ENCODE measurements around the gene SCYGR7. TPM values are rescaled to one million over a fixed set of nuclear protein-coding genes. Genes with fewer than 3 reads are reported as not detected.
A peak's percentile ranks its signal among the peaks of the same experiment; 100 is the strongest.
"Not testable (repeated sequence)": the region's sequence is repeated elsewhere in the genome, so short reads cannot be mapped to it uniquely, and the experiment has no call there.

SCYGR7 gene
- total RNA-seq, 1 donor: not detected

DNA sequence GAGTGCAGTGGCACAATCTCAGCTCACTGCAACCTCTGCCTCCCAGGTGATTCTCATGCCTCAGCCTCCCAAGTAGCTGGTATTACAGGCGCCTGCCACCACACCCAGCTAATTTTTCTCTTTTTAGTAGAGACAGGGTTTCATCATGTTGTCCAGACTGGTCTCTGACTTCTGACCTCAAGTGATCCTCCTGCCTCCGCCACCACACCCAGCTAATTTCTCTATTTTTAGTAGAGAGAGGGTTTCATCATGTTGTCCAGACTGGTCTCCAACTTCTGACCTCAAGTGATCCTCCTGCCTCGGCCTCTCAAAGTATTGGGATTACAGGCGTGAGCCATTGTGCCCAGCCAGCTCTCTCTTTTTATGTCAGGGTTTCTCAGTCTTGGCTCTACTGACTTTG lies 28.1 kb downstream of the SCYGR7 start:
- DNase-seq (ENCODE audit: low read depth in 2 of 3, low spot score in 2 of 3): not testable (repeated sequence)

DNA sequence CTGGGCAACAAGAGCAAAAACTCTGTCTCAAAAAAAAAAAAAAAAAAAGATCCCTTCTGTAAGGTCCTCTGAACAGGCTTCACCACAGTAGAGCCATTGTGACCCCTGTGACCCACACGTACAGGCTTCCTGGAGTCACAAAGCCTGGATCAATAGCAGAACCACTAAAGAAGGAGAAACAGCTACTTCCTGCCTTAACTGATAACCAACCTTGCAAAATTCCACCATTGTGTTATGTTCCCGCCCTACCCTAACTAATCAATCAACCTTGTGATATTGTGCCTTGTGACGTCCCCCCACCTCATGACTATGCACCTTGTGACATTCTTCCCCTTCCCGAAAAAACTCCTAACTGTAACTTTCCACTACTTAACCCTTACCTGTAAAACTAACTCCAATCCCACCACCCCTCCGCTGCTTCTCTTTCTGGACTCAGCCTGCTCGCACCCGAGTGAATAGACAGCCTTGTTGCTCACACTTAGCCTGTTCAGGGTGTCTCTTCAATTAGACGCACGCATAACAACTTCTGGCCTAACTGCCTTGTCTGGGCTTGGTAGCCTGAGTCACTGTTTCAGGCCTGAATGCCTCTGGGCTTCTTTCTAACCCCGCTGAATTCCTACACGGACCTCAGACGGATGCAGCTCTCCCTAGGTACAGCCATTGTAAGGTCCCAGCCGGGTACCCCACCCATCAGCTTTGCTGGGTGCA lies 31.4 kb downstream of the SCYGR7 start:
- peak in 1 of 3 donors; percentile 3 for DNase-seq (ENCODE audit: low read depth in 2 of 3, low spot score in 2 of 3)

DNA sequence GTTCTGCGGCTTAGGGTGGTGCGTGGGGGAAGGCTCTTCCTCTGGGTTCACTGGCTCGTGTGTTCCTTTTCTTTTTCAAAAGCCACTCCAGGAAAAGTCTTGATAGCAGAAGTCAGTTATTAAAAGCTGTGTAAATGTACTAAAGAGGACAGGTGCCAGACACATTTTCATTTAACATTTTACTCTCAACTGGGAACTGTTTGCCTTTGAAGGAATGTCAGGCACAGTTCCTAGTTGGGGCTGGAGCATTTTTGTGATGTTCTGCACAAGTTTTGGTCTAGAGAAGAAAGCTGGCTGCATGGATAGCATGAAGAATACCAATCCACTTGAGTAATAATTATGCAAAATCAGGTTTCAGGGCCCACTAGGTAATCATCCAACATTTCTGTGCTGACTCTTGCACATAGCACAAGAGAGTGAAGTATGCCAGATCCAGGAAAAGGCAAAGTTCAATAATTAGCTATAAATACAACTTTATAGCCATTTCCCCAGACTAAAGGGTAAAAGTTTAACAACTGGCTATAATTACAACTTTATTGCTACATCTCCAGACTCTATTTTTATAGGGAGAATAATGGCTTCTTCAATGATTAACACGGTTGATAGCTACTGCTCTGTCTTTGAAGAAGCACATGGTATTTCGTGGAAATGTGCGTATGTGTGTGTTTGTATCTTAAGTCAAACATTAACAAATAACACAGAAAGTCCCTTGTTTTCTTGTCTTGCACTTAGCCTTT lies 33.8 kb downstream of the SCYGR7 start:
- DNase-seq (ENCODE audit: low read depth in 2 of 3, low spot score in 2 of 3): no peak

DNA sequence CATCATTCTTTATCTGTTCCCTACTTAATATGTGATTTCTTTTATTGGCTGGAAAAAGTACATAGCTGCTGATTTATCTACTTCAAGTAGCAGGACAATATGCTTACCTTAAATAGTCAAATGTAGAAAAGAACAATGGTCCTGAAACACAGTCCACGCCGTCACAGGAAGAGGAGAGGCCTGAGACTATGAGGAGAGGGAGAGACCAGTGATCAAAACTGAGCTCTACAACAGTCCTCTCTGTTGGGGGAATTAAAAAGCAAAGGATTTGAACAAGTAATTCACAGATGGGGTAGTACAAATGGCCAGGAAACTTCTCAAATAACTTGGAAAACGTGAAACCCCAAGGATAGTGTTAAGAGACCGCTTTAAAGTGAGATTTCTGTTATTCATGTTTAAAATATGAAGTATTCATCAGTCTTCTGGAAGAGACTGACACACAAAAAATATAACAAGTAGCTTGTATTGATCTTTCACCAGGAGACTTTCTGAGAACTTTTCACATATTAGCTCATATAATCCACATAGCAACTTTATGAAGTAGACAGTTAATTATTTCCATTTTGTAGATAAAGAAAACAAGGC lies 37.7 kb downstream of the SCYGR7 start:
- DNase-seq (ENCODE audit: low read depth in 2 of 3, low spot score in 2 of 3): no peak

DNA sequence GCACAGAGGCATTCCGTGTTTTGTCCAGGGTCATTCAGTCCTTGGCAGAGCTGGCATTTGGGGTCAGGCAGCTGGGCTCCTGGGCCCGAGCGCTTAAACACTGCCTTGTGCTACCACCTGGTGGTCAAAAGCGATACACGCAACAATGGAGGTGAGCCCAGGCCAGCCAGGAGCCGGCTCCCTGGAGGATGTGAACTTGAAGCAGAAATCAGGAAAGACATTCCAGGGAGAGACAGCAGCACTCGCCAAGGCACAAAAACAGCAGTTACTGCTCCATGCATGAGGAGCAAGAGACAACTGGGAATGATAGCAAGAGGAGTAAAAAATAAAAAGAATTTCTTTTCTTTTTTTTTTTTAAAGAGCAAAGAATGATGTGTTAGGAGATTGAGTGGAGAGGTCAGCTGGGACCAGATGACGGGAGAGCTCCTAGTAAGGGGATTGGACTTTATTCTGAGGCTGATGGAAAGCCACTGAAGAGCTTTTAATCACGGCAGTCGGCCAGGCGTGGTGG lies 38.3 kb downstream of the SCYGR7 start:
- peak; percentile 14 to 68 (median 48) for DNase-seq (ENCODE audit: low read depth in 2 of 3, low spot score in 2 of 3)

DNA sequence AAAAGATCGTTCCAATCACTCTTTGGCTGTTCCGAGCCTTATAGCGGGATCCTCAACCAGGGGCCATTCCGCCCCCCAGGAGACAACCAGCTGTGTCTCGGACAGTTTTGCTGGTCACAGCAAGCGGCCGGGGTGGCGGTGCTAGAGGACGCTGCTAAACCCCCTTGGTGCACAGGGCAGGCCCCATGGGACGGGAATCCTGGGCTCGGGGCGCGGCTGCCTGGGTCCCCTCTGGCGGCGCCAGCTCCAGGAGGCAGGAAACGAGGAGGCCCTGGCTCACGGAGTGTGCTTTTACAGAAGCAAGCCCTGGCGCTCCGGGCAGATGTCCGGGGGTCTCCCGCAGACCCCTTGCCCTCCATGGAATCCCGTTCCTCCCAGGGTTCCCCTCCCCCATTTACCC lies 39.7 kb downstream of the SCYGR7 start:
- DNase-seq (ENCODE audit: low read depth in 2 of 3, low spot score in 2 of 3): no peak

DNA sequence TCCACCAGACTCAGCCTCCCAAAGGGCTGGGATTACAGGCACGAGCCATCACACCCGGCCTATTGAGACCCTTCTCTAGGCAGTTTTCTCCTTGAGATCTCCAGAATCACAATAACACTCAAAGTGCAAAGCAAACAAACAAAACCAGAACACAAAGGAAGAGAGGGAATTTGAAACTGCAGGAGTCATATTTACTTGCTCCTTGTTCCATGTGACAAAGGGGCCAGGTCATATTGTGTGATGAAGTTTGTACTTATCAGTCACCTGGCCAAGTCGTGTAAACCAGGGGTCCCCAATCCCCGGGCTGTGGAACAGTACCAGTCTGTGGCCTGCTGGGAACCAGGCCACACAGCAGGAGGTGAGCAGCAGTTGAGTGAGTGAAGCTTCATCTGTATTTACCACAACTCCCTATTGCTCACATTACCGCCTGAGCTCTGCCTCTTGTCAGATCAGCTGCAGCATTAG lies 44.1 kb downstream of the SCYGR7 start:
- no peak for DNase-seq (ENCODE audit: low read depth in 2 of 3, low spot score in 2 of 3)

DNA sequence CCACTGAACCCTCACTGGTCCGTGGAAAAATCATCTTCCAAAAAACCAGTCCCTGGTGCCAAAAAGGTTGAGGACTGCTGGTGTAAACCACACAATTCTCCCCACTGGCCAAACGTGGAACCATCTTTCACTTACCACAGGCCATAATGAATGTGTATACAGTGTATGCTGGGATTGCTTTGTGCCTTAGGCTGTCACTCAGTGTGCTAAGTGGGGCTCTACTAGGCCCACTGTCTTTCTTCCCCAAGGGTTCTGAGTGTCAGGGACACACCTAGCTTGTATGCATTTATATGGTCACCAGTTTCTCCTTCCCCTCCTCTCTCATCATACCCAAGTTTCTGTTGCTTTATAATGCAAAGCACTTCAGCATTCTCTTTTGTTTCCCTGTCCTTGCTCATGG lies 44.8 kb downstream of the SCYGR7 start:
- DNase-seq (ENCODE audit: low read depth in 2 of 3, low spot score in 2 of 3): no peak

DNA sequence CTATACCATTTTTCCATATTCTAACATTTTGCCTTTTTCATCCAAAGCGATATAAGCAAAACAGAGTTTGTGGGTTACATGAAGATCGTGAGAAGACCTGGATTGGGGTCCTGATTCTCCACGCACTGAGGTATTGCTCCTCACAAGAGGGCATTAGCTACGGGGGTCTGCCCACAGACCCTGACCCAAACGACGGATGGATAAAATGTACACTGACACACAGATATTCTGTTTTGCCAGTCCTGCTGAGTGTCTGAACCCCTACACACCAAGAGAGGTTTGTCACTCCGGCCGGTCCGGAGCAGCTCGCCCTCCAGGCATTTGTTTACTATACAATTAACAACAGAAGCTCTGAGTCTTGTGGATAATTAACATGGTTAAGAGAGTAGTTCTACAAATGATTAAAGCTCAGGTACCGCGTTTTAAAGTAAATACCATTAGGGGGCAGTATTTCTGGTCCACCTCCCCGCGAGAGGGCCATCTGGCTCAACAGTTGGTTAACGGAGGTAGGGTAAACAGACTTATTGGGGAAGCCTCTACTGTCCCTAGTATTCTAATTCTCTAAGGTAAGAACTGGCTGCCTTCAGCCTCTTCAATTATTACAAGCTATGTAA lies 46.0 kb downstream of the SCYGR7 start:
- DNase-seq (ENCODE audit: low read depth in 2 of 3, low spot score in 2 of 3): no peak

DNA sequence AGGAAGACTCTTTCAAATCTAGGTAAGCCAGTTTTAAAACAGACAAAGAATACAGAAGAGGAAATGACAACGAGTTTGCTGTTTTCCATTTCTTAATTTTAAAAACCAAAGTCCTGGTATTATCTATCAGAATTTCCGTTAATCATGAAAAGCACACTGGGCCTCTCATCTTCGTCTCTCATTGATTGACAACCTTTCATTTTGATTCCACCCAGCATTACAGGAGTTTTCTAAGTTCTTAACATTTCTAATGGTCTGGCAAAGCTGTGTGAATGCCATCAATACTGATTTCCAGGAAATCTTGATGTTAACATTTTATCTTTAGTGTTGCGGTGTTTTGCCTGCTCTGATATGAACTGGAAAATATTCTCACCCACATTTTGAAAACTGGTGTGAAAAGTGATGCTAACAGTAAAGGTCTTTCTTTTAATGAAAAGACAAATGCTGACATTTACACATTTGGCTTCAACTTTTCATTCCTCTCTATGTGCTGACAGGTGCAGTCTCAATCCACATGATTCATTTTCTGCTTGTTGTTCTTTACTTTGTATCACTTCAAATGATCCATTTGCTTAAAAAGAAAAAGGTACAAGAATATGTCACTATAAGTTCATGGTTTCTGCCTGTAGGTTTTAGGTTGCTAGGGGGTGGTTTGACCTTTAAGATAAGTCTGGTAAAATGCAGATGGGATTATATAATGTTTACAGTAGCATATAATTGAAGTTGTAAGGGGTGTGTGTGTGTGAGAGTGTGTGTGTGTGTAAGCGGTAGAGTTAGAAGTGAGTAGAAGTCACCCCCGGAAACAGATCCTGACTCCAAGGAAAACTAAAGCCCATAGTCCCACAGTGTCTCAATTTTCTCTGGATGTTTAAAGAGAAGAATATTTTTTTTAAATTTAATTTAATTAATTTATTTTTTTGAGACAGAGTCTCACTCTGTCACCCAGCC lies 47.0 kb downstream of the SCYGR7 start:
- DNase-seq (ENCODE audit: low read depth in 2 of 3, low spot score in 2 of 3): no peak

Small RNA genes within 50 kb of the gene (small RNA-seq; reads per million reads assigned to genes)
- gene RNA5SP121 (not detected), gene SNRPGP8 (not detected)

Other genes with a start within 250 kb of the SCYGR7 start
- gene SCYGR2, start 129.4 kb upstream of the SCYGR7 start, total RNA-seq: not detected
- not detected for gene SCYGR3, start 113.5 kb upstream of the SCYGR7 start, total RNA-seq
- gene SCYGR4, start 110.8 kb upstream of the SCYGR7 start, total RNA-seq: not detected
- not detected for gene SCYGR5, start 61.5 kb upstream of the SCYGR7 start, total RNA-seq
- gene SLC19A3, start 10.3 kb upstream of the SCYGR7 start, total RNA-seq: not detected
- not detected for gene SCYGR6, start 3.6 kb upstream of the SCYGR7 start, total RNA-seq
- gene SCYGR8, start 17.6 kb downstream of the SCYGR7 start, total RNA-seq: not detected
- gene CCL20, start 85.5 kb downstream of the SCYGR7 start, total RNA-seq: not detected
- not detected for gene DAW1, start 143.3 kb downstream of the SCYGR7 start, total RNA-seq